Hepatocyte (in vitro differentiated cells): ENCODE measurements around the gene DSE. TPM values are rescaled to one million over a fixed set of nuclear protein-coding genes. Genes with fewer than 3 reads are reported as not detected.

Source experiments
- DNase-seq: peaks from one replicate; pipeline ENCODE4 v3.0.0-alpha.2; 2016; ENCODE audit warnings: low spot score
- H2AFZ ChIP-seq: fragments of 200-600 bp; sonication (generic); 2 replicates; pipeline ENCODE4 v1.6.0; 2016; ENCODE audit warnings: antibody characterized with exemption, mild to moderate bottlenecking
- H3K27ac ChIP-seq: fragments of 200-600 bp; sonication (generic); 2 replicates; pipeline ENCODE4 v1.5.1; 2016; ENCODE audit warnings: mild to moderate bottlenecking
- H3K27me3 ChIP-seq: fragments of 200-600 bp; sonication (generic); 2 replicates; pipeline ENCODE4 v1.6.1; 2016
- H3K36me3 ChIP-seq: fragments of 200-600 bp; sonication (generic); replicated peaks from 2 replicates; pipeline ENCODE4 v1.5.1; 2016; ENCODE audit warnings: low read depth; ENCODE audit not compliant: insufficient read depth
- H3K4me1 ChIP-seq: fragments of 200-600 bp; sonication (generic); 2 replicates; pipeline ENCODE4 v1.5.1; 2016; ENCODE audit warnings: mild to moderate bottlenecking, moderate library complexity; ENCODE audit not compliant: insufficient read depth
- H3K4me2 ChIP-seq: fragments of 200-600 bp; sonication (generic); 2 replicates; pipeline ENCODE4 v1.6.0; 2016
- H3K4me3 ChIP-seq: fragments of 200-600 bp; sonication (generic); 2 replicates; pipeline ENCODE4 v1.5.1; 2016; ENCODE audit warnings: mild to moderate bottlenecking
- H3K79me2 ChIP-seq: fragments of 200-600 bp; sonication (generic); 2 replicates; pipeline ENCODE4 v1.6.0; 2017; ENCODE audit warnings: mild to moderate bottlenecking
- H3K9me2 ChIP-seq: fragments of 200-600 bp; sonication (generic); replicated peaks from 2 replicates; pipeline ENCODE4 v1.6.0; 2017; ENCODE audit warnings: mild to moderate bottlenecking; ENCODE audit not compliant: insufficient read depth
- H3K9me3 ChIP-seq: fragments of 200-600 bp; sonication (generic); 2 replicates; pipeline ENCODE4 v1.5.1; 2016; ENCODE audit warnings: low read depth, mild to moderate bottlenecking
- H4K20me1 ChIP-seq: fragments of 200-600 bp; sonication (generic); 2 replicates; pipeline ENCODE4 v1.6.0; 2016; ENCODE audit warnings: mild to moderate bottlenecking; ENCODE audit not compliant: insufficient read depth, poor library complexity, severe bottlenecking
- EZH2 ChIP-seq: fragments of 200-600 bp; sonication (generic); IDR thresholded peaks from 2 replicates; pipeline ENCODE4 v1.6.1; 2016; ENCODE audit warnings: antibody characterized with exemption, mild to moderate bottlenecking, borderline replicate concordance
- EZH2phosphoT487 ChIP-seq: fragments of 200-600 bp; sonication (generic); IDR thresholded peaks from one replicate; pipeline ENCODE4 v1.6.1; 2018; ENCODE audit warnings: antibody characterized with exemption, mild to moderate bottlenecking, low read depth, moderate library complexity; ENCODE audit not compliant: unreplicated experiment, severe bottlenecking
- WGBS: methylation state at CpG from one replicate; pipeline ENCODE4 v1.1.6; 2016; ENCODE audit warnings: low lambda C conversion rate; ENCODE audit errors: missing lambda C conversion rate; 5-methylcytosine and 5-hydroxymethylcytosine counted together
- polyA plus RNA-seq: library from polyadenylated mRNA; unstranded; fragments of >200 nt; fragmentation: Nextera tagmentation; extraction: Ambion mirVana; gene quantifications from 2 replicates; pipeline ENCODE4 v1.2.1, GENCODE V29; 2016
- total RNA-seq: library from RNA; depleted of rRNA; stranded (reverse); fragments of >200 nt; gene quantifications from 2 replicates; pipeline ENCODE4 v1.2.3, GENCODE V29; 2014
- TF ChIP-seq, protein P1 (sequence below): fragments of 200-600 bp; sonication (generic); IDR thresholded peaks from 2 replicates; pipeline ENCODE4 v1.5.1; 2016; ENCODE audit warnings: antibody characterized with exemption, mild to moderate bottlenecking; ENCODE audit not compliant: poor library complexity

DSE gene
- total and polyA plus RNA-seq, 2 experiments from 2014 or later, result 19.9 to 45.0 TPM

DNA sequence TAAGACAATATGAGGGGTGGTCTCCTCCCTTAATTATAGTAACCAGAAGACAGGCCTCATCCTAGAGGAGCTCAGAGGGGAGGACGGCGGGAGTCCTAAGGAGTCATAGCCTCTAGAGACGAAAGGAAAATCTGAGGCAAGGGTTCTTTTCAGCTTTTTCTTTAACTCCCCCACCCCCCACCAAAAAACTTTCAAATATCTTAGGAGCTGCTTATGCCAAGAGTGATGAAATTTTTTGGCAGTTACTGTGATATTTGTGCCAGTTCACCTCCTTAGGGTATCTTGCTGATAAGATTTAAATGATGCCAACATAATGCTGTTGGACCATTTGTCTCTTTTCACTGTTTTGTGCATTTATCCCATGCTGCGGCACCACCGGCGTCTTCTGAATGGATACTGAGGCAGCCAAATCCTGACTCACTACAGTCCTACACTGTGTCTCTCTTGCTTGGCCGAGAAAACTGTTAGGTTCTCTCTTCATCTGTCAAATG, 44.5 kb upstream of the DSE start:
- no peaks in the 10 kb centered on the region for H4K20me1 ChIP-seq
- H3K79me2 ChIP-seq, result no peaks in the 10 kb centered on the region
- H3K9me3 ChIP-seq, result no peaks in the 10 kb centered on the region
- H3K4me3 ChIP-seq, result no peak overlapping the region
- H3K4me2 ChIP-seq, result no peak overlapping the region
- TF ChIP-seq EZH2phosphoT487 (no peak), EZH2 (no peak)
- TF ChIP-seq, protein P1, sequence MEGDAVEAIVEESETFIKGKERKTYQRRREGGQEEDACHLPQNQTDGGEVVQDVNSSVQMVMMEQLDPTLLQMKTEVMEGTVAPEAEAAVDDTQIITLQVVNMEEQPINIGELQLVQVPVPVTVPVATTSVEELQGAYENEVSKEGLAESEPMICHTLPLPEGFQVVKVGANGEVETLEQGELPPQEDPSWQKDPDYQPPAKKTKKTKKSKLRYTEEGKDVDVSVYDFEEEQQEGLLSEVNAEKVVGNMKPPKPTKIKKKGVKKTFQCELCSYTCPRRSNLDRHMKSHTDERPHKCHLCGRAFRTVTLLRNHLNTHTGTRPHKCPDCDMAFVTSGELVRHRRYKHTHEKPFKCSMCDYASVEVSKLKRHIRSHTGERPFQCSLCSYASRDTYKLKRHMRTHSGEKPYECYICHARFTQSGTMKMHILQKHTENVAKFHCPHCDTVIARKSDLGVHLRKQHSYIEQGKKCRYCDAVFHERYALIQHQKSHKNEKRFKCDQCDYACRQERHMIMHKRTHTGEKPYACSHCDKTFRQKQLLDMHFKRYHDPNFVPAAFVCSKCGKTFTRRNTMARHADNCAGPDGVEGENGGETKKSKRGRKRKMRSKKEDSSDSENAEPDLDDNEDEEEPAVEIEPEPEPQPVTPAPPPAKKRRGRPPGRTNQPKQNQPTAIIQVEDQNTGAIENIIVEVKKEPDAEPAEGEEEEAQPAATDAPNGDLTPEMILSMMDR, result no peak
- H3K27ac ChIP-seq, result no peak overlapping the region
- no peaks in the 10 kb centered on the region for H3K27me3 ChIP-seq
- no peaks in the 10 kb centered on the region for H3K36me3 ChIP-seq
- H3K4me1 ChIP-seq, result peaks cover 11% of the 10 kb centered on the region
- 98% methylated on average over 7 of the region's 7 CpGs for WGBS
- no peaks in the 10 kb centered on the region for H3K9me2 ChIP-seq
- H2AFZ ChIP-seq, result no peak overlapping the region
- no peak for DNase-seq

DNA sequence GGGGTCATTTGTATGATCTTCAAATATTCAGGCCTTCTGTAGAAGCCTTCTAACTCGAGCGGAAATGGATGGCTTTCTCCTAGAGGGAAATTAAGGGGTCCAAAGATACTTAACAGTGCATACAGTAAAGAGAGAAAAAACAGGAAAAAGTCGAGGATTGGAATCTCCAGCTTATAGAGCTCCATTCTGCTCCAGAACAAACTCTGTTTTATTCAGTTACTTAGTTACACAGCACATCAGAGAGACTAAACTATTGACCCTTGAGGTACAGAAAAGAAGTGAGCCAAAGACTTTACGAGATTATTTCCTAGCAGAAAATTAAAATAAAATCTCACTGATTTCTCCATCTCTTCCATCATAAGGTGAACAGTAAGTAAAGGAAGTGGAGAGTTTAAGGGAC, 43.8 kb upstream of the DSE start:
- Histone ChIP-seq H3K4me2 (no peak overlapping the region), H3K27ac (no peak overlapping the region), H4K20me1 (no peaks in the 10 kb centered on the region), H2AFZ (no peak overlapping the region), H3K4me1 (peaks cover 11% of the 10 kb centered on the region), H3K79me2 (no peaks in the 10 kb centered on the region), H3K27me3 (no peaks in the 10 kb centered on the region), H3K36me3 (no peaks in the 10 kb centered on the region), H3K9me2 (no peaks in the 10 kb centered on the region), H3K4me3 (no peak overlapping the region), H3K9me3 (no peaks in the 10 kb centered on the region)
- 79% methylated on average over 4 of the region's 4 CpGs for WGBS
- no peak for DNase-seq
- no peak for TF ChIP-seq EZH2phosphoT487
- TF ChIP-seq EZH2, result no peak
- TF ChIP-seq, protein P1, result no peak

DNA sequence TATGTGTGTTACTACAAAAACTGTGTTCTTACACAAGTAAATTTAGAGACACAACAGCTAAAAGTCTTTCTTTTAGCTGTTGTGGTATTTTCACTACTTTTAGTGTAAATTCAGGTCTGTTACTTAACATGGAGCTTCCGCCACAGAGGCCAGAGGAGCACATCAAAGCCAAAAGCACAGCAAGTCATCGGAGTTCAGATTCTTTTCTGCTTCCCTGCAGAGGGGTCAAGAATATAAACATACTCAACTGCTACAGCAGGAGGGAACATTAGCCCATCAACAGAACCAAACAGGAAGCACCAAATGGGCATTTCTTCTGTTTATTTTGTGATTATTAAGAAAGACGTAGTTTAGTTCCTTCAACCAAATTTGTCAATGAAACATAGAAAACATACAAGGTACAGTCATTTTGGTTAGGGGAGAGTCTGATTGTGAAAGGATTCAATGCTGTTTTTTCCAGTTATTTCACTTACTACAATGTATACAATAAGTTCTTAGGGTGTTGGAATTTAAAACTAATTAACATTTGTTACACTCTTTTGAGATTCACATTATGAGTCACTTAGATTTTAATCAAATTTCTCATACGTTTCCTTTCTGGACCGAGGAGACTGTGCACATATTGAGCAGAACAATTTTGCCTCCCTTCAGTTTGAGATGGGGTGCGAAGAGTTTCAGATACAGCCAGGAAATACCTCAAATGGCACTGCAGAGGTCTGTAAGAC, 42.8 kb upstream of the DSE start:
- no peaks in the 10 kb centered on the region for H3K36me3 ChIP-seq
- peaks cover 7% of the 10 kb centered on the region for H3K4me1 ChIP-seq
- no peaks in the 10 kb centered on the region for H3K27me3 ChIP-seq
- H2AFZ ChIP-seq, result no peak overlapping the region
- no peak overlapping the region for H3K4me2 ChIP-seq
- peak overlapping the region; percentile 52 for H3K27ac ChIP-seq
- 59% methylated on average over 6 of the region's 6 CpGs for WGBS
- no peaks in the 10 kb centered on the region for H3K9me2 ChIP-seq
- no peaks in the 10 kb centered on the region for H4K20me1 ChIP-seq
- H3K4me3 ChIP-seq, result no peak overlapping the region
- H3K79me2 ChIP-seq, result no peaks in the 10 kb centered on the region
- no peak for DNase-seq
- H3K9me3 ChIP-seq, result no peaks in the 10 kb centered on the region
- TF ChIP-seq, protein P1, result no peak
- TF ChIP-seq EZH2phosphoT487 (no peak), EZH2 (no peak)
